AML-193 (cell line): ENCODE results near the gene CROCC2.

ENCODE experiments used
- DNase-seq, 2 experiments: peaks; one replicate each; lab custom pipeline; 2025; lab: John Stamatoyannopoulos, UW

The CROCC2 gene

DNA sequence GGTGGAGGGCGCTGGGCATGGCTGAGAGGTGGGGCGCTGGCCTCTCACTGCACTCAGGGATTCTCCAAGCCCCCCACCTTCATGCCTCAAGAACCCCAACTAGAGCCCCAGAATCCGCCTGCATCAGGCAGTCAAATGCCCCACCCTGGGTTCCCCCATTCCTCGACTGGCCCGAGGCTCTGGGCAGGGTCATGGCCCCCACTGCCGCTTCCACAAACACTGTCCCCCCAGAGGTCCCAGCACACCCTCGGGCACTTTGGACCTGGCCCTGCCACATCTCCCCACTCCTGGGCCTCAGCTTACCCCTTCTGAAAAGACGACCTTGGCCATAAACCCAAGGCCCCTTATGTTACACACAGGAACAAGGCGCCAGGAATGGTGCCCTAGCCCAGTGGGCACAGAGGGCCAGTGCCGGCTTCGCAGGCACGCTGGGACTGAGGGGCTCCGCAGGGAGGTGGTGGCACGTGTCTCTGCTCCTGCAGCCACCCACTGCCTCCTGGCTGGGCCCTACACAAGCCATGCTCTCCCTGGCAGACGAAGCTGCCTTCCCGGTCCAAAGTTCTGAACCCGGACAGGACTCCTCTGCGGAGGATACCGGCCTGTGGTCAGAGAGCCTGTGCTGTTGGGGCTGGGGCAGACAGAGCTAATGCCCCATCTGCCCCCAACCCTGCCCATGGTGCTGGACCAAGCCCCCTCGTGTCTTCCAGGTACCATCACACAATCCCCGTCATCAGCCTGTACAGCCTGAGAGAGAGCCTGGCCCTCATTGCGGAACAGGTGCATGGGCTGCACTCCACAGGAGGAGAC is 30.7 kb upstream of the CROCC2 start:
- DNase-seq = no peak

GRCh38 chr2:240876035-240876474 is 30.1 kb upstream of the CROCC2 start:
- no peak for DNase-seq

DNA sequence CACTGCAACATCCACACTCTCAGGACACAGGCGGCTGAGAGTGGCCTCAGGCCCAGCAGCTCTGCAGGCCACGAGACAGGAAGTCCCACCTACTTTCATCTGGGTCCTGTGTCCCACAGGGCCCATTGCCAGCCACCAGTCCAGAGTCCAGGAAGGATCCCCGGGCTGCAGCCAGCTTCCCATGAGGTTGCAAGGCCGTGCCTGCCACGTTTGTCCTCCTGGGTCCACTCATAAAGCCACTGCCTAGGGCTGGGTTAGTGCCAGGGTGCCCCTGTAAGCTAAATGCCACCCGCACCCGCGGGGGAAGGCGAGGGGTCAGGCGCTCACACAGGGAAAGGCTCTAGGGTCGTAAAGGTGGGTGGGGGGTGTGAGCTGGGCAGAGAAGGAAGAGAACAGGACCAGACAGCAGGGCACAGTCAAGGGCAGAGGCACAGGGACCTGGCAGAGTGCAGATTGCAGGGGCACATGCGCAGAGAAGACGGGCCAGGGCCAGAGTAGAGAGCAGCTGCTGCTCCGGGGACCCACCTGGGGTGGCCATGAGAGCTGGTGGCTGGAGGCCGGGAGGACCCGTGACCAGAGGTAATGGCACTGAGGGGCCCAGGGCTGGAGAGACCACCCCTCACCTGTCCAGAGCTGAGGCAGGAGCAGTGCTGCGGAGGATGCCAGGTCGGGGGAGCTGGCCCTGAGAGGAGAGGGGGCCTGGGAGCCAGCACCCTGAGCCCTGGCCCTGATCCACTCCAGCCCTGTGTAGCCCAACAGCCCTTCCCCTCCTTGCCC is 29.5 kb upstream of the CROCC2 start:
- no peak for DNase-seq

DNA sequence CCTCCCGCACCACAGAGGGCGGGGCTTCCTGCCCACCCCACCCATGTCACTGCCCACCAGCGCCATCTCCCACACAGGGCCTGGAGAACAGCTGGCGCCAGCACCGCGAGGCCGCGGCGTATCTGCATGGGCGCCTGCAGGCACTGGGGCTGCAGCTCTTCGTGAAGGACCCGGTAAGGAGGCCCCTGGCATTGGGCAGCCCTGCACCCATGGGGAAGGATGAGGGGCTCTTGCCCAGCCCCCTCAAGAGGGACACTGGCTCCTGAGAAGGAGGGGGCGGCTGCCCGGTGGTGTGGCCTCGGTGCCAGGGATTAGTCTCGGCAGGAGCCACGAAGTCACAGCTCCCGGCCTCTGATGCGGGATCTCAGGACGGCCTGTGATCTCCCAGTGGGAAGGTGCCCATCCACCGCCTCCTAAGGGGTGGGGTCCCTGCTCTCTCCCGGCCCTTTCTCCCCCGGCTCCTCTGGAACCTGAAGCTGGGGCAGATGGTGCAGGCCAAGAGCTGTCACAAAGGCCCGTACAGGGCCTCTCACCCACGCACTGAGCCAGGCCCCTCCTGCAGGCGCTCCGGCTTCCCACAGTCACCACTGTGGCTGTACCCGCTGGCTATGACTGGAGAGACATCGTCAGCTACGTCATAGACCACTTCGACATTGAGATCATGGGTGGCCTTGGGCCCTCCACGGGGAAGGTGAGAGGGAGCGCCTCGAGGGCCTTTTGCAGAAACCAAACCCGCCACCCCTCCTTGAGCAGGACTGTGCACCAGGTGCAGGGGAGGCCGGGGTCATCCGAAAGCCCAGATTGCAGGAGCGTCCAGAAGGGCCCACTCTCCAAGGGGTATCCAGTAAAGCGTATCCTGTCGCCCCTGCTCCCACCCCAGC is 28.4 kb upstream of the CROCC2 start:
- no peak for DNase-seq

DNA sequence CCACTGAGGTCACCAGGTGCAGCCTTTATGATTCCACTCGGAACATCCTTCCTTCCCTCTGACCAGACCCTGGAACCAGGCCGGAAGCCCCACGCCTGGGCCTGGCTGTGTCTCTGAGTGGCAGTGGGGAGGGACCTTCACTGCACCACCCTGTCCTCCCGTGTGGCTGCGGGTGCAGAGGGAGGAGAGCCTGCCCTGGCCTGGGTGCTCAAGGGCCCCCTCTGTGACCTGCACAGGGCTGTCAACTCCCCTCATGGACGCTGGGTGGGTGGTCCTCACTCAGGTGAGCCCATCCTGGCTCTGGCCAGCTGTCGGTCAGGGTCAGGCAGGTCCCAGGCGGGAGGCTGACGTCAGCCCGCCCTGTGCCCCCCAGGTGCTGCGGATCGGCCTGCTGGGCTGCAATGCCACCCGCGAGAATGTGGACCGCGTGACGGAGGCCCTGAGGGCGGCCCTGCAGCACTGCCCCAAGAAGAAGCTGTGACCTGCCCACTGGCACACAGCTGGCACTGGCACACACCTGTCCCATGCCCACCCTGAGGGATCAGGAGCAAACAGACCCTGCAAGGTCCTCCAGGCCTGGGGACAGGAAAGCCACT is 27.7 kb upstream of the CROCC2 start:
- no peak for DNase-seq

DNA sequence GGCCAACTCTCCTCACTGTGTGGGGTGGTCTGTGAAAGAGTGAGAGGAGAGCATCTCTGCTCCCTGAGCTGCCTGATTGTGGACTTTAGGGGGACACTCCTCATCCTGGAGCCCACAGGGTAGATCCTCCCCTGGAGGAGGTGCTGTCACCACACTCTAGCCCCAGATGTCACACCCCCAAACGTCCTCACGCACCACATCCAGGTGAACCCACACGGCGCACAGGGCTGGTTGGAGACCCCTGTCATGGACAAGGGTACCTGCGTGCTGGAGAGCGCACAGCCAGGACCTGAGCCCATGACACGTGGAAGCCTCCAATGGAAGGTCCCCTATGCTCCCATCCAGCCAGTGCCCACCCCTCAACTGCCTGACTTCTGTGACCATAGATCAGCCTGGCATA is 27.0 kb upstream of the CROCC2 start:
- no peak for DNase-seq

DNA sequence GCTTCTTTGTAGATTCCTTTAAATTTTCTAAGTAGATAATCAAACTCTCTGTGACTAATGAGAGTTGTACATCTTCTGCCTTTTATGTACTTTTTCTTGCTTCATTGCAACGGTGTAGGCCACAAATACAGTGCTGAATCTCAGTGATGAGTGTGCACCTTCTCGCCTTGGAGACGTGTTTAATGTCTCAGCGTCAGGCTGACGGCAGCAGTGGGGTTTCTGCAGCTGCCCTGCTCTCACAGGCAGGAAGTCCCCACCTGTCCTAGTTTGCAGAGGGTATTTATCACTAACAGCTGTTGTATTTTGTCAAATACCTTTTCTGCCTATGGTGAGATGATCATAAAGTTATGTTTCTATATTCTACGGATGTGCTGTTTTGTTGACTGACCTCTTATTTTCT is 24.2 kb upstream of the CROCC2 start:
- no peak for DNase-seq

DNA sequence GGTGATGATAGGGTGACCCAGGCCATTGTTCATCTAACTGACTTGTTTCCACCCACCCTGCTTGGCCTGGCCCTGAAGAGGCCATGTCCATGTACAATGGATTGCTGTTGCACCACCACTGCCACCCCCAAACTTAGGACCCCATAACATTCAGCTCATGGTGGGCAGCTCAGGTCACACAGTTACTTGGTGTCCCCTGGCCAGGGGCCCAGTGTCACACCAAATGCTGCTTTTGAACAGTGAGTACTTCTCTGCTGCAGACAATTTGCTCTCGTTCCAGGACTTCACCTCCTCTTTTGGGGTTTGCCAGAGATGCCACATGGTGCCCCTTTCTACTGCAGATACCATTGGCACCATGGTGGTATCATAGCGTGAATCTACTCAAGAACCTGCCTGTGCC is 21.9 kb upstream of the CROCC2 start:
- DNase-seq = no peak

DNA sequence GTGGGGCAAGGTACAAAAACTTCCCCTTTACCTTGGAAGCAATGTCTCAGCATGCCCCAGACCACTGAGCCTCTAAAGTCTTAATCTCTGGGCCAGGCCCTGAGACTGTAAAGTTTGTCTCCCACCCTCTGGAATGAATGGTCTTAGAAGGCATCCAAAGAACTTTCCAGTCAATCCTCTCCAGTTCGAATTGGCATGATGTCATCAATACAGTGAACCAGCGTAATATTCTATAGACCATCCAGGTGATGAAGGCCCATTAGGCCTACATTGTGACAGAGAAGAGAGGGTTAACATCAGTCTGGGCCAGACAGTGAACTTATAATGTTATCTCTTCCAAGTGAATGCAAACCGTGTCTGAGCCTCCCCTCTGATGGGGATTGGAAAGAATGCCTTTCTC is 21.4 kb upstream of the CROCC2 start:
- no peak for DNase-seq

GRCh38 chr2:240885566-240885965 is 20.6 kb upstream of the CROCC2 start:
- no peak for DNase-seq

- DNase-seq = no peak
Measured at GRCh38 chr2:240886023-240886565, 20.0 kb upstream of the CROCC2 start.

DNA sequence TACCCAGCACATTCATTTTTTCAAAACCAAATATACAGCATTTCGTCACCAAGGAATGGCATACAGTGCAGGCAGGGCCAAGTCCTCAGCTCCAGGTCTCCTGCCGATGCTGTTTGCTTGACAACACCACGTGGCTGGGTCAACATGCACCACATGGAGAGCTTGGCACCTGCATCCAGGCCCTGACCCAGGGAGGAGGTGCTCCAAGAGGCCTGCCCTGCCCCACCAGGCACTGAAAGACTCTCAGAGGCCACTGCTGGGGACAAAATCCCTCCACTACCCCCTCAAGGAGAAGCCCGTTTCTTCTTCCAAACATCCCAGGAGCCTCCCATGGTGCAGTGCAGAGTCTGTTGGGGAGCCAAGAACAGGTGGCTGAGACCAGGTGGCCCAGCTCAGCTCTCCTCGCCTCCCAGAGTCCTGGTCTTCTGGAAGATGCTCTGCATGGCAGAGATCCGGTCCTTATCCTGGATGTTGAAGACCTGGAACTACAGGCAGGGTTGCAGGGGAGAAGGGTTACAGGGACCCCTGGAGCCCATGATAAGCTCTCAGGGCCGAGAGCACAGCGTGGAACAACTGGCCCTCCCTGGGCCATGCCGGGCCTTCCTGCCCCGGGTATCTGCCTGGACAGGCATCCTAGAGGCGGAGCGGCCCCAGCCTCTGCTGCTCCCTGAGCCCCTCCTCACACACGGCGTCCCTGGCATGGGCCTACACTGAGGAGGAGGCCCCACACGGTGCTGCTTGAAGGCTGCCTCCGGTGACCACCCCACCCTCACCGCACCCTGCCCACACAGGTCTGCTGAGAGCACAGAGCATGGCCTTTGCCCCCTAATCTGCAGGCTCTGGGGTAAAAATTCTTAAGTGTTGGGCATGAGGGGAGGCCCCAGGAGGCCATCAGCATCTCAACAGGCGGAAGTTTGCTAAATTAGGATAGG is 19.2 kb upstream of the CROCC2 start:
- DNase-seq = no peak

GRCh38 chr2:240887631-240888030 is 18.5 kb upstream of the CROCC2 start:
- no peak for DNase-seq

DNA sequence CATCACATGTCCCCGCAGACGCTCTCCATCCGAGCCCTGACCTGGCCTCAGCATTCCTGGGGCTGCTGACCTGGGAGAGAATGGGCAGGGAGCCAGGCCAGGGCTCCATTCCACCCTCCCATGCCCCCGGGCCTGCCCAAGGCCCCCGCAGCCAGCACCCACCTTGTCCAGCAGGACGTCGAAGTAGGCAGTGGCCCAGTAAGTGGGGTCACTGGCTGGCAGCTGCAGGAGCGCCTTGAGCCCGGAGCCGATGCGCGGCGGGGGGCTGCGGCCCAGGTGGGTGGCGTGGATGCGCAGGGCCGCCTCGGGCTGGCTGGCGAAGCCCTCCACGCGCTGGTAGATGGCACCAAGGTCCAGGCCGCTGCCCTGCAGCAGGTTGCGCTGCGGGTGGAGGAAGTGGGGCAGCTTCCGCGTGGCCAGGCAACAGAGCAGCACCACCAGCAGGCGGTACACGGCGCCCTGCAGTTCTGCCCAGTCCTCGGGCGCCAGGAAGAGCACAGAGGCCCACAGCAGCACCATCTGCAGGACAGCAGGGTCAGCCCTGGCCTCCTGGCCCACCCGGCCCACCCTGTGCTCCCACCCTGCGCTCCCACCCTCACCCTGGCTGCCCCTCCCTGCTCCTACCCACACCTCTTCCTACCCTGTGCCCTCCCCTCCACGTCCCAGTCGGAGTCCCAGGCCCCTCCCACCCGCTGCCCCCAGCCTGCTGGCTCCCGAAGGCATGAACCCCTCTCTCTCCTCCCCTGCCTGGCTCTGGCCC is 17.8 kb upstream of the CROCC2 start:
- no peak for DNase-seq

GRCh38 chr2:240888890-240889573 is 17.1 kb upstream of the CROCC2 start:
- no peak for DNase-seq

DNA sequence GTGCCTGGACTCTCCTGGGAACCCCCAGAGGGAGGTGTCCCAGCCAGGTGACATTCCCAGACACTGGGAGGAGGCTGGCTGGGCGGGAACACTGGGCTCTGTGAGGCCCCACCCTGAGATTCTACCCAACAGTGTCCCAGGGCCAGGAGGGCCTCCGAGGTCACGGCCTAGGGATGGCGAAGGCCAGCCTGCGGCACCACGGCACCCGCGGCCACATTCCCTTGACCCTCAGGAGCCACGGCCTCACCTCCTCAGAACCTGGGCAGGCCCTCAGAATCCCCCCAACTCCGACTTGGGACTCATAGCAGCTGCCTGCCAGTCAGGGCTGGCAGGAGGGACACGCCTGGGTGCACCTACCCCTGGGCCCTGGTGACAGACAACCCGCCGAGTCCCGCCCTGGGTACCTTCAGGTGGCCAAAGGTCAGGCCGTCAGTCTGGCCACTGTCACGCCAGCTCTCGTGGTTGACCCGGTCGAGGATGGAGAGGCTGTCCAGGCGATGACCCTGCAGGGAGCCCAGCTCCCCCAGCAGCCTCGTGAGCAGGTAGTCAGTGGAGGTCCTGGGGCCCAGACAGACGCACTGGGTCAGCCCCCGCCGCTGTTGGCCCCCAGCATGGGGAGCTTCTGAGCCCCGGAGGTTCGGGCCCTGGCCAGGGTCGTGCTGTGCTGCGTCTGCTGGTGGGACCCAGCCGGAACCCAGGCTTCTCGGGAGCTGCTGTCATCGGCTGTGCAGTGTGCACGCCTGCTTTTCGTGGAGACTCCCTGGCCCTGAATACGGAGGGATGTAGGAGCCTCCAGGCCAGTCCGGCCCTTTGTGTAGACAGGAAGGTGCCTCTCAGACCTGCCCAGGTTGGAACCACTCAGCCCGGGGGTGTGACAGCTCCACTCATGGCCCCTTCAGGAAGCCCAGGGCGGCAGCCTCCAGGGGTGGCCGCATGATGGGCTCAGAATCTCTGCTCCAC is 16.3 kb upstream of the CROCC2 start:
- DNase-seq = no peak

GRCh38 chr2:240890691-240891090 is 15.4 kb upstream of the CROCC2 start:
- DNase-seq = no peak
